ENCODE data around the gene SLC12A8. TPM values are rescaled to one million over a fixed set of nuclear protein-coding genes. Genes with fewer than 3 reads are reported as not detected.

SLC12A8 gene
- total and polyA plus RNA-seq, 10 of the 15 experiments (the other 5 are each of a cell fraction or from before 2014, with no cell fraction given) = 2.5 to 71.6 (median 50.1) TPM

GRCh38 chr3:125220727-125221429, 8.3 kb upstream of the SLC12A8 start:
- no TSS peak for BruUV-seq (replicated peaks)
- H3K4me1 ChIP-seq (ENCODE audit: control insufficient read depth, insufficient read depth, low read length) = no peaks in the 10 kb centered on the region
- intact Hi-C loops (cut with micrococcal nuclease; ENCODE audit: unreplicated experiment) = no loop called here
- ChIA-PET POLR2A (no interaction called here), CTCF (no interaction called here), SMC1A (ENCODE audit: uncharacterized antibody, unreplicated experiment) (interaction anchor here (1.7 kb wide), 1 partner anchor 12 kb away, joined by 4 read pairs; no protein-coding TSS in a partner anchor), RAD21 (ENCODE audit: unreplicated experiment) (no interaction called here)
- no peak for FAIRE-seq
- no peaks in the 10 kb centered on the region for H3K79me2 ChIP-seq (ENCODE audit: control insufficient read depth, insufficient read depth, low read length)
- H3K27me3 ChIP-seq (replicated peaks in 1 of 2; ENCODE audit: control insufficient read depth in 2 of 2, insufficient read depth in 2 of 2, low read length in 1 of 2) = no peaks in the 10 kb centered on the region
- no peak overlapping the region for H3K27ac ChIP-seq (ENCODE audit: control insufficient read depth, insufficient read depth)
- H2AFZ ChIP-seq (ENCODE audit: control insufficient read depth, low read depth, low read length) = no peak overlapping the region
- ATAC-seq = peak; percentile 54
- no peaks in the 10 kb centered on the region for H3K9me3 ChIP-seq (replicated peaks; ENCODE audit: control insufficient read depth, insufficient read depth, low read length)
- no peaks in the 10 kb centered on the region for H3K36me3 ChIP-seq (ENCODE audit: control insufficient read depth in 2 of 2, insufficient read depth in 2 of 2, low read length in 1 of 2)
- in situ Hi-C loops (cut with MboI) = no loop called here
- H3K9ac ChIP-seq (ENCODE audit: control insufficient read depth, insufficient read depth, low read length) = no peak overlapping the region
- H3K4me3 ChIP-seq = no peak overlapping the region
- no peaks in the 10 kb centered on the region for H4K20me1 ChIP-seq (ENCODE audit: control insufficient read depth, insufficient read depth)
- peak; percentile 72; the same call in 1 of the 2 replicates for TF ChIP-seq POLR2AphosphoS2 (IDR thresholded peaks at IDR 0.05; ENCODE audit: low read depth, low read length)
- TF ChIP-seq KLF5 (IDR thresholded peaks at IDR 0.05; ENCODE audit: partially characterized antibody) = no peak
- TF ChIP-seq POLR2A (IDR thresholded peaks at IDR 0.05; ENCODE audit: low read depth, low read length) = peak; percentile 17; the same call in 1 of the 2 replicates
- TF ChIP-seq ESRRA (IDR thresholded peaks at IDR 0.05; ENCODE audit: low read length) = no peak
- no peak overlapping the region for H3K4me2 ChIP-seq (ENCODE audit: control insufficient read depth, insufficient read depth)
- WGBS (ENCODE audit: insufficient coverage, insufficient replicate concordance, low lambda C conversion rate, missing lambda C conversion rate) = 53% methylated on average over 7 of the region's 7 CpGs
- no peak for DNase-seq (ENCODE audit: low read depth, low spot score)

GRCh38 chr3:125220183-125220582, 7.6 kb upstream of the SLC12A8 start:
- Histone ChIP-seq H3K4me2 (ENCODE audit: control insufficient read depth, insufficient read depth) (no peak overlapping the region), H3K79me2 (ENCODE audit: control insufficient read depth, insufficient read depth, low read length) (no peaks in the 10 kb centered on the region), H2AFZ (ENCODE audit: control insufficient read depth, low read depth, low read length) (no peak overlapping the region), H3K27ac (ENCODE audit: control insufficient read depth, insufficient read depth) (no peak overlapping the region), H3K9me3 (replicated peaks; ENCODE audit: control insufficient read depth, insufficient read depth, low read length) (no peaks in the 10 kb centered on the region), H3K9ac (ENCODE audit: control insufficient read depth, insufficient read depth, low read length) (no peak overlapping the region), H3K27me3 (replicated peaks in 1 of 2; ENCODE audit: control insufficient read depth in 2 of 2, insufficient read depth in 2 of 2, low read length in 1 of 2) (no peaks in the 10 kb centered on the region), H3K4me1 (ENCODE audit: control insufficient read depth, insufficient read depth, low read length) (no peaks in the 10 kb centered on the region), H3K4me3 (no peak overlapping the region), H3K36me3 (ENCODE audit: control insufficient read depth in 2 of 2, insufficient read depth in 2 of 2, low read length in 1 of 2) (no peaks in the 10 kb centered on the region), H4K20me1 (ENCODE audit: control insufficient read depth, insufficient read depth) (no peaks in the 10 kb centered on the region)
- ChIA-PET SMC1A (ENCODE audit: uncharacterized antibody, unreplicated experiment) (interaction anchor here (1.7 kb wide), 1 partner anchor 12 kb away, joined by 4 read pairs; no protein-coding TSS in a partner anchor), RAD21 (ENCODE audit: unreplicated experiment) (no interaction called here), CTCF (no interaction called here), POLR2A (no interaction called here)
- intact Hi-C loops (cut with micrococcal nuclease; ENCODE audit: unreplicated experiment) = no loop called here
- in situ Hi-C loops (cut with MboI) = no loop called here
- FAIRE-seq (no peak), ATAC-seq (no peak), DNase-seq (ENCODE audit: low read depth, low spot score) (no peak)
- TF ChIP-seq MEF2A (IDR thresholded peaks at IDR 0.05; ENCODE audit: insufficient read depth, low read depth, low read length) = no peak
- TF ChIP-seq KLF5 (IDR thresholded peaks at IDR 0.05; ENCODE audit: partially characterized antibody) = no peak
- no TSS peak for BruUV-seq (replicated peaks)
- WGBS (ENCODE audit: insufficient coverage, insufficient replicate concordance, low lambda C conversion rate, missing lambda C conversion rate) = 89% methylated on average over 10 of the region's 10 CpGs
